Kidney capillary endothelial cell (primary cell): Measurements from ENCODE around the gene MAGED2.
"Not testable (repeated sequence)": the region's sequence is repeated elsewhere in the genome, so short reads cannot be mapped to it uniquely, and the experiment has no call there.

ENCODE experiments used
- DNase-seq: peaks from one replicate; pipeline ENCODE4 v3.0.0-alpha.2; 2018; ENCODE audit warnings: low spot score

Gene MAGED2, protein sequence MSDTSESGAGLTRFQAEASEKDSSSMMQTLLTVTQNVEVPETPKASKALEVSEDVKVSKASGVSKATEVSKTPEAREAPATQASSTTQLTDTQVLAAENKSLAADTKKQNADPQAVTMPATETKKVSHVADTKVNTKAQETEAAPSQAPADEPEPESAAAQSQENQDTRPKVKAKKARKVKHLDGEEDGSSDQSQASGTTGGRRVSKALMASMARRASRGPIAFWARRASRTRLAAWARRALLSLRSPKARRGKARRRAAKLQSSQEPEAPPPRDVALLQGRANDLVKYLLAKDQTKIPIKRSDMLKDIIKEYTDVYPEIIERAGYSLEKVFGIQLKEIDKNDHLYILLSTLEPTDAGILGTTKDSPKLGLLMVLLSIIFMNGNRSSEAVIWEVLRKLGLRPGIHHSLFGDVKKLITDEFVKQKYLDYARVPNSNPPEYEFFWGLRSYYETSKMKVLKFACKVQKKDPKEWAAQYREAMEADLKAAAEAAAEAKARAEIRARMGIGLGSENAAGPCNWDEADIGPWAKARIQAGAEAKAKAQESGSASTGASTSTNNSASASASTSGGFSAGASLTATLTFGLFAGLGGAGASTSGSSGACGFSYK

DNA sequence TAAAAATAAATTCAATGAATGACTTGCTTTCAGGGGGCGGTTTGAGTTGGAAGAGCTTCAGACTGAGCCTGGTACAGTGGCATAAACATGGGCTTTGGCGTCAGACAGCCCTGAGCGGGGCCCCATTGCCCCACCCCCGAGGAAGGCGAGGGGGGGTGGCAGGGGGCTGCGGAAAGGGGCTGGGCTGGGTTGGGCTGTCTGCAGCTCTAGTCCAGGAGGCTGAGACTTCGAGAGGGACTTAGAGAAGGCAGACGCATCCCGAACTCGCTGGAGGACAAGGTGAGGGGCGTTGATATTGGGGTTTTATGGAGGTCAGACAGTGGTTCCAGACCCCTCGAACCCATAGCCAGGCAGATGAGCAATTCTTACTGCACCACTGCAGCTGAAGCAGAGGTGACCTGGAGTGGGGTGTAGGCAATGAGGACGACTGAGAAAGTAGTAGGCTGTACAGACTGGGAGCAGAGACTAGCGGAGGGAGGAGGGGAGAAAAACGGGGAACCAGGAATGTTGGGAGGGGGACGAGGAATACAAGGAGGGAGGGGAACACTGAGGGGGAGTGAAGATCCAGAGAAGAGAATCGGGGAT, at the start of gene MAGED2:
TSS of gene MAGED2 (plus strand) at position 222 of the 585 bp plus-strand sequence. CDS start 1,587 bp downstream, outside the sequence.
- peak; percentile 21 for DNase-seq

DNA sequence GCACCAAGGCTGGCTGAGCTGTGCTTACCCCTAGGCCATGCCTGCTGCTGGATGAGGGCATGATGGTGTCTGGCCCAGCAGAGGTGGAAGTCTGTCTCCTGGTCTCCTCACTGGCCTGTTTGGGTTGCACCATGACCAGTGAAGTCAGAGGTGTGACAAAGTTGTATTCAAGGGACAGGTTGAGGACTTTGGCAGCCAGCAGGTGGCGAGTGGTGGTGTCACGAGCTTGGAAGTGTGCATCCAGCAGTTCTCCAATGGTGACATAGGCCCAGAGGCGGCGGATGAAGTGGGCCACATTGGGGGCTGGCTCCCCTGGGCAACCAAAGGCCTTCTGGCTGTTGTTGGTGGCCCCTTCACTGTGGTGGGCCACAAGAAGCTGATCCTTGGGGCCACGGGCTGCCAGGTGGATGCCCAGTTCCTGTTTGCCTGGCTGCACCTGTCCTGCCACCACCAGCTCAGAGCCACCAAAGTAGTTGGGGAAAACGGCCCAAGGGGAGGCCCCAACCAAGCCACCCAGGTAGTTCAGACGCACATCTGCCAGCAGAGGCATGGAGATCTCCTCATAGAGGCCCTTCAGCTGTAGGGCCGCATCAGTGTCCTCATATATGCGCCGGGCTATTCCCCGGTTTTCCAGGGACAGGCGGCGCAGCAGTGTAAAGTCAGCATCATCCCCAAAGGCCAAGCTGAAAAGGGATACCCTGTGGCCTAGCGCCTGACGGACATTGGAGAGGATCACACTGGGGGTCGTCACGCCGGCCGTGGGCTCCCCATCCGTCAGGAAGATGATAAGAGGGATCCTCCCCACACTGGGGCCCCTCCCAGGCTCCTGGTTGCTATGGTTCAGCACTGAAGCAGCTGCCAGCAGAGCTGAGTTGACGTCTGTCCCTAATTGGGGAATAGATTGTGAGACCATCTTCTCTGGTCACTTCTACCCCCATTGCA, 49.2 kb upstream of the MAGED2 start:
- DNase-seq, result no peak

DNA sequence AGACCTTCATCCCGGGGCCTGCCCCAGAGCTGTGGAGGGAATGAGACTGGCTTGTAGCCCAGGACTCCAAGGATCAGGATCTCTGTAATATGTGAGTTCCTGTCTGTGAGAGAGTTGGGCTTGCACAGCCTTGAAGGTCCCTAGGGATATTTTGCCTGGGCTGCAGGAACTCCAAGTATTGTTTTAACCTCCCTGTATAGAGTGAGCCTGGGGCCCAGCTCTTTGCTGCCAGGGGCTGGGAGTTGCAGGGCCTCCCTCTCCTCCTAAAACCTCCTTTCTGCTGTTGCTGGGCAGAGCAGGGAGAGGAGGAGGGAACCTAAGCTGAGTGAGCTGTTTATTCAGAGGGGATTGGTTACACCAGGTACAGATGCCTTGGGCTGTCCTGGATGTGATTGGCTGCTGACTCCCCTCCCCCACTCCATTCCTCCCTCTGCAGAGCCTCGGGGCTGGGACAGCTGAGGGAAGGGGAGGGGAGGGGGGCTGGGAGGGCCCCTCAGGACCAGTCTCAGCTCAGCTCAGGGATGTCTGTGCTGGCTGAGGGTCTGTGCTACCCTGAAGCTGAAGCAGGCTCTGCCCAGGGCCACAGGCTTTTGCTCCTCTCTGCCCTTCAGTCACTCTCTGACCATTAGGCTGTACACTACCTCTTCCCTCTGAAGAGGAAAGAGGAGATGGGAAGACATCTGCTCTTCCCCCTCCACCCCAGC, 33.0 kb upstream of the MAGED2 start:
- not testable (repeated sequence) for DNase-seq

DNA sequence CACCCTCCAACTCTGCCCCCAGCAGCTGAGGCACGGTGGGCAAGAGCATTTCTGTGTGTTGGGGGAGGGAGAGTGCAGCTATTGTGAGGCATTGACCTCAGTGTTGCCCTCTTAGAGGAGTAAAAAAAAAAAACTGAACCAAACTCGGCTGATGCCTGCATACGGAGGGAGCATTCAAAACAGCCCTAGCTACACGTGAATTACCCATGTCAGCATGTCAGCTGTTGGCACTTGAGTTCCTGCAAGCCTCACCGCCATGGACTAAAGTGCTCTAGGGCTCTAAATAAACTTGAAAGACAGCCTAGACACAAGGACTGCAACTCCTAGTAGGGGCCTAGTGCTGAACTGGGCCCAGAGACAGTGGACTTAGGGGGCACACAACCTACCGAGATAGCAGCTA, 31.5 kb upstream of the MAGED2 start:
- no peak for DNase-seq

DNA sequence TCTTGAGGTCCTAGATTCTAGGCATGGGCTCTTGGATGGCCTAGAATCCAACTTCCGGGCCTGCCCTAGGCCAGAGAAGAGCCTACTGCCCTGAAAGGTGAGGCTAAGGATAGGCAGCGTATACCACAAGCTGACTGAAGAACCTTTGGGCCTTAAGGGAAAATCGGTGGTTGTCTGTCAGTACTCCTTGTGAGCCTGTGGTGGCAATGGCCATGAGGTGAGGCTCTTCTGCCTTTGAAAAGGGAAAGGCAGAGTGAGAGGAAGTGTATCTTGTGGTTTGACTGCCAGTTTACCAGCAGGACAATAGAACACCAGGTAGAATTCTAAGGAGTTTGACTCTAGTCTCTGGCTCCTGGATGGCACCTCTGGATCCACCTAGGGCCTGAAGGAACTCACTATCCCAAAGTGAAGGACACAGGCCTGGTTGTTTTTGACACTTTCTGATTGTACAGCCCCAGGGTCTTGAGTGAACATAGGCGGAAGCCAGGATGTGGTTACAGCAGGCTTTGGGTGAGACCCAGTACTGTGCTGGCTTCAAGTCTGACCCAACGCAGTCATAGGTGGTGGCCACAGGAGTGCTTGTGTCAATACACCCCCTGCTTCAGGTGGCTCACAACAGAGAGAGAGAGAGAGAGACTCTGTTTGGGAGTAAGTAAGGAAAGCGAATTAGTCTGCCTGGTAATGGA, 30.4 kb upstream of the MAGED2 start:
- DNase-seq, result no peak

DNA sequence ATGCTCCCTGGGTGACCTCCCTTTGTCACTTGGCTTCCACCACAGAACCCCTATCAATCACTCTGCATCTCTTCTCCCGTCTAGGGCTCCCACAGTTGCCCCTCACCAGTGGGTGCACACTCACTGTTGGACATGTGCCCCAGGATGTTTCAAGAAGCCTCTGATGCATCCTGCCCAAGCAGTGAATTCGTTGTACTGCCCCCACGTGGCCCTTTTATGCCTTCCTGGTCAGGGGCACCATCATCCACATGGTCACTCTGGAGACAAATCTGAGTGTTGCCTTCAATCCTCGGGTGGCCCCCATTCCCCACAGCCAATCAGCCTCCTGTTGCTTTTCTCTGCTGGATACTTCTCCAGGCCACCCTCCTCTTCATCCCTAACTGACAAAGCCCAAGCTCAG, 21.6 kb upstream of the MAGED2 start:
- DNase-seq, result no peak

DNA sequence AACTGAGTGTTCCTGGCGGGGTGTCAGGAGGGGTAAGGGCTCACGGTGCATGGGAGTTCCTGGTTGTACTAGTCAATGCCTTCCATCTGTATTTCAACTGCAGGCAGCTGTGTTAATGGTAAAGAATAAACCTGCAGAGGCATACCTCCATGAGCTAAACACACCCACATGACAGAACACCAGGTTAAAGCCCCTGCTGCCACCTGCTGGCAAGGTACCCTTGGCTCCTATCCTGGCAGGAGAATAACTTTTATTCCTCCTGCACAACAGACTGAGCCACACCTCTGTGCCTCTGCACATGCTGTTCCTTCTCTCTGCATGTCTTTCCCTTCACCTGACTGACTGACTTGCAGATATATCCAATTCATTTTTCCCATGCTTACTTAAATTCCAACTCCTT, 20.6 kb upstream of the MAGED2 start:
- no peak for DNase-seq

DNA sequence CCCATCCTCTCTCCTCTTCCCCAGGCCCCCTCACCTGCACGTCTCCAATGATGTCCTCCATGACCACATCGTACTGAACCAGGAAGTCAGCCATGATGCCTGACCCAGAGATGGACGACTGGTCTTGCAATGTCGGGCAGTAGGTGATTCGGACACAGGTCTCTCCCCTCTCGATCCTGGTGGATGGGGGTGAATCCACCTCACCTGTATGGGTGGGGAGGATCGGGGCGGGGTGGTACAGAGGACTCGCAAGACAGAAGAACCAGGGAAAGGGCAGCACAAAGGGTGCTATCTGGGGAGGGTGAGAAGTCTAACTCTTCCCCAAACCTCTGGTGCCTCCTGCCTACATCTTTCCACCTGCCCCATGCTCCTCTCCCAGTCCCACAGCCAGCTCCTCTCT, 19.1 kb upstream of the MAGED2 start:
- no peak for DNase-seq

DNA sequence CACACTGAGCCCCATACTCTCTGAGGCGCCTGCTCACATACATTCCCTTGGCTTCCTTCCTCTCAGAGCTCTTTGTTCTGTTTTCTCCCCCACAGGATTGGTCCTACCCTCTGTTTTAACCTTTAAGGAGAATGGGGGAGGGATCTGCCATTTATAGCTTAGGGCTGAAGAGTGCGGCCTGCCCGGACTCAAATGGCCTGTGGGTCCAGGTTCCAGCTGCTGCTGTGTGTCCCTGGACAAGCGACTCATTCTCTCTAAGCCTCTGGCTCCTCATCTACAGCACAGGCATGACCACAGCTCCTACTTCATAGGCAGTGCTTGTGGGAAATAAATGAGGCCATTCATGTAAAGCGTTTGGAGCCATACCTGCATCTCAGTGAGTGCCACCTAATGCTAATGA, 18.1 kb upstream of the MAGED2 start:
- not testable (repeated sequence) for DNase-seq

DNA sequence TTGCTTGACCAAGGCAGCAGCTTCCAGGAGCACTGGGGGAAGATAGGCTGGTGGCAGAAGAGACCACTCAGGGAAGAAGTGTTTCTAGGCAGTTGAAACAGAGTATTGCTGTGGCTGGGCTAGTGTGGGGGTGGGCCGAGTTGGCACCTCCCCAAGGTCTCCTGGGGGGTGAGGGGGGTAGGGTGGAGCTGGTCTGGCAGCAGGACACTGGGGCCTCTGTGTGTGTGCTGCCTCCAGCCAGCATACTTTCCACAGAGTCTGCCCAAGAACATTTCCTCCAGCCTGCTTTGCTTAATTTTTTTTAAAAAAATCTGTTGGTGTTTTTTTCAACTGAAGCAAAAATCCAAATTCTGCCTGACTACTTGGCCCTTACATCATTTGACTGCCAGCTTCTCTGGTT, 13.5 kb upstream of the MAGED2 start:
- no peak for DNase-seq

DNA sequence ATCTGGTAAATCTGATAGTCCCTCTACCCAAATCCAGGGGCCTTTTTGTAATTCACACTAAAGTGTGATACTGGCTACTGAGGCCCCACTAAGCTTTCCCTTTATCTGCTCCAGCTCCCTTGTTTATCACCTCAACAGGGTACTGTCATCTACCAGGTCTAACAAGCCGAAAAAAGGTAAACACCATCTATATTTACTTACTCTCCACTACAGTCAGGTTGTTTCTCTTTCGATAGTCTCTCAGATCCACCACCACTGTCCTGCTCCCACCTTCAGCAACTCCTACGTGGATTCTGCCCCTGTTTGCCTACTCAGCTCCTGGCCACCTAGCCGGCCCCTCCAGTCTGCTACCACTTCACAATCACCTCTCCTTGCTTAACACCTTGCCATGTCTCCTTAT, 12.8 kb upstream of the MAGED2 start:
- no peak for DNase-seq

DNA sequence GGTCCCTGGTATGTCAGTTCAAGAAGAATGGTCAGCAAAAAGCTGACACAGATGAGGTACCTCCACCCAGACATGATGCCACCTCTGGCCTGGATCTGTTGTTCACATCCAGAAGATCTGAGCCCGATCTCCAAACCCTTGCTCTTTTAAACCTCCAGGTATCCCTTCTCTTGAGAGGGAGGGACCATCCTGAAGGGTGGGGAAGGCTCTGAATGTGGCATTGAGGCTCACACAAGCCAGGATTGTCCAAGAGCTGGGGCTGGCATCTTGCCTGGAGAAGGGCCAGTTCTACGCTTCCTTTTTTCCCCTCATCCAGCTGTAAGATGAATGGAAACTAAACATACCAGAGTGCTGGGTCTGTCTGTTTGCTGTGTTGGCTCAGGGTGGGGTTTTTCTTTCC, 9.4 kb upstream of the MAGED2 start, which contains the start of gene ITIH6:
TSS of gene ITIH6 (minus strand) at position 119 of the 400 bp plus-strand sequence. CDS start at position 74, 45 bp downstream.
- DNase-seq, result no peak

DNA sequence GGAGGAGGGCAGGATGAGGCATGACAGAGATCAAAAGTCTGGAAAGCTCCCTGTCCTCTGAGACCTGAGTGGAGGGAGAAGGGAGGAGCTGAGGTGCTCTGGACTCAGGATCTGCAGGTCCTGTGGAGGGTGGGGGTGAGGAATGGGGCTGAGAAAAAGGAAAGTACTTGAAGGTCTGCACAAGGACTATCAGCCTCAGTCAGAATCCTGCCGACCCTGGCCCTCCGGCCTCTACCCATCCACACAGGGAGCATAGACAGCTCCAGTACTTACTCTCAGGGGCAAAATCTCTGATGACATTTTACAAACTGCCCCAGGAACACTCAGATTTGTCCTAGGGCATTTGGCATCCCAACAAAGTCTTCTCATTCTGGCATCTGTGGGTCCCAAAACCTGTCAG, 8.5 kb upstream of the MAGED2 start:
- DNase-seq, result no peak

DNA sequence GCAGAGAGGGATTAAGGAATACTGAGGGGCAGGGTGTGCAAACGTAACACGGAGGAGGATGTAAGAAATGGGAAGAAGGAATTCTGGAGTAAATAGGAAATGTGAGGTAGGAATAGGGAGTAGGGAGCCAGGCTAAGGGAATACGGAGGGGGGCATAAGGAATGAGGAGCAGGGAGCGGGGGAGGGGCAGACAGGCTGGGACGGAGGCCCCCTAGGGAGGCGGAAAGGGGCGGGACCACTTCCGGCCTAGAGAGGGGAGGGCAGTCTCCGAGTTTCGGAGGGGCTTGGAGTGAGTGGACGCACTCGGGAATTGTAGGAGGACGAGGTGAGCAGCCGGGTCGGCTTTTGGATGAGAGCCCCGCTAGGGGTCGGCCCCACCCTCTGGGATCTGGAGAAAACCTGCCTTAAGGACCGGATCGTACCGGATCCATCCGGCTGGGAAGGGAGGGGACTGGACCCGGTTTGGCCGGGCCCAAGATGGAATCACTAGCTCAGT, 612 bp downstream of the MAGED2 start:
- peak; percentile 16 for DNase-seq

DNA sequence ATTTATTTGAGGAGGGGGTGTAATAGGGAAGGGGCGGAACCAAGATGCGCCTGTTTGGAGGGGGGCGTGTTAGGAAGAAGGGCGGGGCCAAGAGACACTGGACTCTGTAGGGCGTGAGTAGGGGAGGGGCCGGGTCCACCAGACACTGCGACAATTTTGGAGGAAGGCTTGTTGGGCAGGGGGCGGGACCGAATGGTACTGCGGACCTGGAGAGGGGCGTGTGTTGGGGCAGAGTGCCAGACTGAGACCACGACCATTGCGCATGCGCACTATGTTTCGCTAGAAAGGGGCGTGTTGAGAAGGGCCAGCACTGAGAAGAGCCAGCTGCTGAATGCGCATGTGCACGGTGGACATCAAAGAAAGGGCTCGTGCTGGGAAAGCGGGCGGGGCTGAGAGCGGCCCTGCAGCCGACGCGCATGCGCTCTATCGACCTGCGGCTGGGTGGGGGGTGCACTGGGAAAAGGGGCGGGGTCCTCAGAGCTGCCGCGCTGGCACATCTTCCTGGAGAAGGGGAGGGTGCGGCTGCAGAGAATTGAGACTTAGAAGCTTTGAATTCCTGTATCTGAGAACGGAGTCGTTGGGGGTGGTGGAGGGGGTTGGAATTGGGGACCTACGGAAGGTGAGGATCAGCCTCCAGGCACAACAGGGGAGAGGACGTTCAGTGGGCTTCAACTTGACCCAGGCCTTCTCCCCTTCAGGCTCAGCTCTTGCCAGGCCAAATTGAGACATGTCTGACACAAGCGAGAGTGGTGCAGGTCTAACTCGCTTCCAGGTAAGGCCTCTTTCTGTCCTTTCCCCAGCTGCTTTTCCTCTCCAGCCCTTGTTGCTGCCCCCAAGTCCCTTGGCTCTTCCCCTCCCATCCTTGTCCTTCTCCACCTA, 1.3 kb downstream of the MAGED2 start:
- peak; percentile 75 for DNase-seq

DNA sequence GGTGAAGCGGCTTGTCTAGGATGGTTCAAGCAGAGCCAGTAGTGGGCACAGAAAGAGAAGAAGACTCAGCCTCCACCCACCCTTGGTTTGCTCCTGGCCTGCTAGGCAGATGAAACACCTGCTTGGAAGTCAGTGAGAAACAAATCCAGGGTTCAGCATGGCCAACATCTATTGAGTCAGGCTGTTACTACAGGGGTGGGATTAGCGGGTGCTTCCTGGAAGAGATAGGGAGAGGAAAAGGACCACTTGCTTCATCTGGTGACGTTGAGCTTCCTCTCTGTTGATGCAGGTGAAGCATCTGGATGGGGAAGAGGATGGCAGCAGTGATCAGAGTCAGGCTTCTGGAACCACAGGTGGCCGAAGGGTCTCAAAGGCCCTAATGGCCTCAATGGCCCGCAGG, 3.0 kb downstream of the MAGED2 start:
- no peak for DNase-seq

DNA sequence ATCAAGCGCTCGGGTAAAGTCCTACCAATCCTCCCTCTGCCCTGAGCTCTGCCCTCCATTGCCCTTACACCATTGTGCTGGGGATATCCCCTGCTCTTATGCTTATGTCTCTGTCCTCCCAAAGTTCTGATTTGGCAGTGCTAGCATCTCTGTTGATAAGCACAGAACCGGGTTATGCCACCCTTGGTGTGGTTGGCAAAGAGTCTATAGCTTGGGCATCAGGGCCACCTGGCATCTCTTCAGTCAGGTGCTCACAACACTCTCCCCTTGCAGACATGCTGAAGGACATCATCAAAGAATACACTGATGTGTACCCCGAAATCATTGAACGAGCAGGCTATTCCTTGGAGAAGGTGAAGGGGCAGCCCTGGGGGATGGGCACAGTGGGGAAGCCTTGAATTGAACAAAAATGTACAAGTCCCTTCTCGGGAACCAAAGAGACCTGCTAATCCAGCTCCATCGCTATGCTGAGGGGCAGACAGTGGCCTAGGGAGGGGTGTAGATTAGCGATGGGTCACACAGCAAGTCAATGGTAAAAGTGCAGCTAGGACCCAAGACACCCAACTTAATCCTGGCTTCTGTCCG, 3.8 kb downstream of the MAGED2 start:
- DNase-seq, result no peak

DNA sequence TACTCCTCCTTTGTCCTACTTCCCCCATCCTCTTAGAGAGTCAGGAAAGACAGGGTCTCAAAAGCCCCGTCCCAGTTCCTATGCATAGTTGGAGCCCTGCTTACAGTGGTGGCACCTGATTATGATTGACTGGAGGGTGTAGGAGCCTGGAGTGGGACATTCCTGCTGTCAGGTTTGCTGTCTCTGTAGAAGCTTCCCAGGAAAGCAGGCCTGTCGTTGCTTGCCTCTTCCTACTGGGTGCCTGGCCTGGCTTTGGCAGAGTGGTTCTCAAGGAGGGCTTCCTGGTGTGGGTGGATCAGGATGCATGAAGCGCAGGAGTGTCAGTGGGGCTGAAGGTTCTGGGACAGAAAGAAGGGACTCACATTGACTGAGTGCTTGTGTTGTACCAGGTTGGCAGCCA, 4.8 kb downstream of the MAGED2 start:
- DNase-seq, result no peak

DNA sequence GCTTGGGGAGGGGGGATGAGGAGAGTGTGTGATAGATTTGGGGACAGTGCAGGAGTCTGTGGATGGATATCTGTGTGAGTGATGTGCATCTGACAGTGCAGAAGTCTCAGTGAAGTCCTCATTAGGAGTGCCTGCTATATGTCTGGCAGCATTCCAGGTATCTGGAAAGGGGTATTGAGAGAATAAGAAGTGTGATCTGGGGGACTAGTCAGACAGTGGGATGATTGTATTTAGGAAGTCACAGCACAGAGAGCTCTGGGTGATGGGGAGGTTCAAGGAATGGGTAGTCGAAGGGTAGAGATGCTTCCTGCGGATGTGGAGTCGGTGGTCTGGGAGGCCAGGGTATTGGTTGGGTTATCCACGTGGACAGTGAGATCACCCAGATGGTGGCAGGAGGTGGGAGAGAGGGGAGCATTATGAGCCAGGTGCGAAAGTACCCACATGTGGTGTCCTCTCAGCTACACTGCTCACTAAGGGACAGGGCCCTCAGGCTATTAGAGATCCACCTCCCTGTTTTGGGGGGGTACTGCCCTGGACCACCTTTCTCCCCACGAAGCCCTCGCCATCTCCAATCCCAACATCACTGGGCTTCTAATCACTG, 9.8 kb downstream of the MAGED2 start:
- DNase-seq, result no peak
